Measurements from ENCODE around the gene CKM. TPM values are rescaled to one million over a fixed set of nuclear protein-coding genes. Genes with fewer than 3 reads are reported as not detected.
"Not testable (repeated sequence)": the region's sequence is repeated elsewhere in the genome, so short reads cannot be mapped to it uniquely, and the experiment has no call there.

The CKM gene
- polyA plus RNA-seq, 1 experiment = not detected

DNA sequence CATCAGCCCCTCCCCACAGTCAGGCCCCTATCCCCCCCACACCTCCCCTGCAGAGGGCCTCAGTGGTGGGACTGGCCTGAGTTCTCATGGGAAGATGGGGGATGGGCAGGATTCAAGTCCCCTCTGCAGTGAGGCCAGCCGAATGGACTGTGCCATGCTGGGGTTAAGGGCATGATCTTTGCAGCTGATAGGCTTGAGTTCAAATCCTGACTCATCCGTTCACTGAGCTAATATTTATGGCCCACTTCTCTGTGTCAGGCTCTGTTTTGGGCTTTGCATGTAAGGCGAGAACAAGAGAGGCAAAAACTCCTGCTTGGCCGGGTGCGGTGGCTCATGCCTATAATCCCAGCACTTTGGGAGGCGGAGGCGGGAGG, 51.0 kb downstream of the CKM start:
- Histone ChIP-seq H3K36me3 (ENCODE audit: control insufficient read depth, insufficient read depth, low read length) (peaks cover 30% of the 10 kb centered on the region), H3K4me3 (ENCODE audit: low read depth, low read length) (no peak overlapping the region), H3K27me3 (ENCODE audit: control insufficient read depth, insufficient read depth, low read length) (no peaks in the 10 kb centered on the region)
- no peak for DNase-seq (ENCODE audit: low read depth)
- ChIA-PET CTCF (no interaction called here), POLR2A (no interaction called here)
- no peak for TF ChIP-seq CTCF (IDR thresholded peaks at IDR 0.05; ENCODE audit: insufficient read depth, low read depth, low read length)

DNA sequence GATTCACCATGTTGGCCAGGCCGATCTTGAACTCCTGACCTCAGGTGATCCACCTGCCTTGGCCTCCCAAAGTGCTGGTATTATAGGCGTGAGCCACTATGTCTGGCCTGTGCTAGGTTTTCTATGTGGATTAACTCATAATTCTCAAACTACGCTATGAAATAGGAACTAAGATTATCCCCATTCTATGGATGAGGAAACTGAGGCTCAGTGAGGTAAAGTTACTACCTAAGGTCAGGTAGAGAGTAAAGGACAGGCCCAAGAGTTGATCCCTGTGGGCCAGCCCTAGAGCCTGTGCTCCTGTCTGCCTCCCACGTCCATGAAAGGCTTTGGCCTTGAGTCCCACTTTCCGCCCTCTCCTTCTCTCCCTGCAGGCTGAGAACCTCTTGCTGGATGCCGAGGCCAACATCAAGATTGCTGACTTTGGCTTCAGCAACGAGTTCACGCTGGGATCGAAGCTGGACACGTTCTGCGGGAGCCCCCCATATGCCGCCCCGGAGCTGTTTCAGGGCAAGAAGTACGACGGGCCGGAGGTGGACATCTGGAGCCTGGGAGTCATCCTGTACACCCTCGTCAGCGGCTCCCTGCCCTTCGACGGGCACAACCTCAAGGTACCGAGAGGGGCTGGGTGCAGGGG, 51.5 kb downstream of the CKM start:
- no peak for DNase-seq (ENCODE audit: low read depth)
- peaks cover 30% of the 10 kb centered on the region for H3K36me3 ChIP-seq (ENCODE audit: control insufficient read depth, insufficient read depth, low read length)
- no peaks in the 10 kb centered on the region for H3K27me3 ChIP-seq (ENCODE audit: control insufficient read depth, insufficient read depth, low read length)
- POLR2A ChIA-PET = no interaction called here
- CTCF ChIA-PET = no interaction called here
- TF ChIP-seq CTCF (IDR thresholded peaks at IDR 0.05; ENCODE audit: insufficient read depth, low read depth, low read length) = no peak
- no peak overlapping the region for H3K4me3 ChIP-seq (ENCODE audit: low read depth, low read length)

DNA sequence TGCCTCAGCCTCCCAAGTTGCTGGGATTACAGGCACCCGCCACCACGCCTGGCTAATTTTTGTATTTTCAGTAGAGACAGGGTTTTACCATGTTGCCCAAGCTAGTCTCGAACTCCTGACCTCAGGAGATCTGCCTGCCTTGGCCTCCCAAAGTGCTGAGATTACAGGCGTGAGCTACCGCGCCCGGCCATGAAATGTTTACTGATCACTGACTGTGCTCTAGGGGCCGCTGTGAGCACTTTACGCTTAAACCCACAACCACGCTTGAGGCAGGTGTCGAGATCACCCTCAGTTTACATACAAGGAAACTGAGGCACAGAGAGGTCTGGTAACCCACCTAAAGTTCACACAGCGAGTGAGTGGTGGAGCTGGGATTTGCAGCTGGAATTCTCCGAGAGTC, 52.7 kb downstream of the CKM start:
- peaks cover 29% of the 10 kb centered on the region for H3K36me3 ChIP-seq (ENCODE audit: control insufficient read depth, insufficient read depth, low read length)
- H3K27me3 ChIP-seq (ENCODE audit: control insufficient read depth, insufficient read depth, low read length); DNase-seq (ENCODE audit: low read depth); H3K4me3 ChIP-seq (ENCODE audit: low read depth, low read length); CTCF ChIA-PET; POLR2A ChIA-PET: not testable (repeated sequence)

- POLR2A ChIA-PET = no interaction called here
- CTCF ChIA-PET = interaction anchor here (1.3 kb wide), 2 partner anchors 19 to 72 kb away, joined by 3 to 6 read pairs; no protein-coding TSS in a partner anchor
- H3K27me3 ChIP-seq (ENCODE audit: control insufficient read depth, insufficient read depth, low read length) = no peaks in the 10 kb centered on the region
- DNase-seq (ENCODE audit: low read depth) = no peak
- H3K4me3 ChIP-seq (ENCODE audit: low read depth, low read length) = no peak overlapping the region
- no peak for TF ChIP-seq CTCF (IDR thresholded peaks at IDR 0.05; ENCODE audit: insufficient read depth, low read depth, low read length)
- H3K36me3 ChIP-seq (ENCODE audit: control insufficient read depth, insufficient read depth, low read length) = peaks cover 25% of the 10 kb centered on the region
Measured at GRCh38 chr19:45267296-45267695, 55.4 kb downstream of the CKM start.

- Histone ChIP-seq H3K4me3 (ENCODE audit: low read depth, low read length) (no peak overlapping the region), H3K27me3 (ENCODE audit: control insufficient read depth, insufficient read depth, low read length) (no peaks in the 10 kb centered on the region), H3K36me3 (ENCODE audit: control insufficient read depth, insufficient read depth, low read length) (peaks cover 18% of the 10 kb centered on the region)
- no peak for DNase-seq (ENCODE audit: low read depth)
- TF ChIP-seq CTCF (IDR thresholded peaks at IDR 0.05; ENCODE audit: insufficient read depth, low read depth, low read length) = no peak
- CTCF ChIA-PET = no interaction called here
- POLR2A ChIA-PET = no interaction called here
Measured at GRCh38 chr19:45265375-45265774, 57.3 kb downstream of the CKM start.

- ChIA-PET CTCF (interaction anchor here (0.6 kb wide), 1 partner anchor 74 kb away, joined by 4 read pairs; no protein-coding TSS in a partner anchor), POLR2A (no interaction called here)
- TF ChIP-seq CTCF (IDR thresholded peaks at IDR 0.05; ENCODE audit: insufficient read depth, low read depth, low read length) = no peak
- H3K4me3 ChIP-seq (ENCODE audit: low read depth, low read length) = no peak overlapping the region
- H3K27me3 ChIP-seq (ENCODE audit: control insufficient read depth, insufficient read depth, low read length) = no peaks in the 10 kb centered on the region
- no peak for DNase-seq (ENCODE audit: low read depth)
- peaks cover 15% of the 10 kb centered on the region for H3K36me3 ChIP-seq (ENCODE audit: control insufficient read depth, insufficient read depth, low read length)
Measured at GRCh38 chr19:45264781-45265317, 57.8 kb downstream of the CKM start.

All from BJ (cell line).